ENCODE results near the gene TRIM31. TPM values are rescaled to one million over a fixed set of nuclear protein-coding genes. Genes with fewer than 3 reads are reported as not detected.

Gene TRIM31
- total RNA-seq, 1 donor from 2014 or later: not detected

DNA sequence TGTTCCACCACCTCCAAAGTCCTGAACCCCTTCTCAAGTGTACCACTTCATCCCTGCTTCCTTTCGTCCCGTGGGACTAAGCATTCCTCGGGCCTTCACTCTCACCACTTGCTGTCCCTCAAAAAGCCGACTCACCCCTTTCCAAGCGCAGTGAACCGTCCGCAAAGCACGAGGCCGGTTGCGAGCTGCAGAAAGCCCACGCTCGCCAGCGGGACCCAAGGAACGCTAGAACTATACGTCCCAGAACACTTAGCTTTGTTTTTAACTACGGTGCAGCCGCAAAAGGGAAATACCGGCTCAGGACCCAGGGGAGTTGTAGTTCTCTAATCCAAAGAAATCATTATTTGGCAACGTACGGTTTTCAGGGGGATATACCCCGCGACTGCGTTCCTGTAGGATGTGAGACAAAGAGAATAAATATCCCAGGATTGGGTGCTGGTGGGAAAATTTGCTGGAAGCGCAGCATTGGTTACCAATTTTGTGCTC lies 52.2 kb downstream of the TRIM31 start:
- Mint-ChIP-seq H3K27me3 (ENCODE audit: low read depth, unreplicated experiment) (no peaks in the 10 kb centered on the region), H3K36me3 (ENCODE audit: low read depth, unreplicated experiment) (no peaks in the 10 kb centered on the region), H3K27ac (ENCODE audit: unreplicated experiment) (peak overlapping the region; percentile 99), H3K4me1 (ENCODE audit: low read depth, unreplicated experiment) (peaks cover 2% of the 10 kb centered on the region), H3K9me3 (ENCODE audit: unreplicated experiment) (no peaks in the 10 kb centered on the region), H3K4me3 (ENCODE audit: unreplicated experiment) (peak overlapping the region; percentile 99)
- Histone ChIP-seq H3K9ac (ENCODE audit: low read length) (peak overlapping the region; percentile 97), H3K27ac (ENCODE audit: low read depth, low read length) (peak overlapping the region; percentile 80), H3K79me2 (ENCODE audit: insufficient read depth, low read length) (peaks cover 24% of the 10 kb centered on the region), H3K27me3 (ENCODE audit: insufficient read depth, low read length) (no peaks in the 10 kb centered on the region), H3K4me2 (ENCODE audit: low read length) (peak overlapping the region; percentile 97), H4K20me1 (ENCODE audit: insufficient read depth, low read length) (no peaks in the 10 kb centered on the region), H2AFZ (ENCODE audit: low read depth, low read length) (peak overlapping the region; percentile 88), H3K9me3 (ENCODE audit: insufficient read depth, low read depth, low read length) (no peaks in the 10 kb centered on the region), H3K4me1 (ENCODE audit: insufficient read depth, low read length) (peaks cover 15% of the 10 kb centered on the region), H3K4me3 (ENCODE audit: insufficient read depth, low read depth, low read length) (peak overlapping the region; percentile 100), H3K36me3 (ENCODE audit: insufficient read depth, low read length) (peaks cover 9% of the 10 kb centered on the region)
- peak; percentile 38 for DNase-seq (ENCODE audit: low read depth)
- TF ChIP-seq CTCF (IDR thresholded peaks at IDR 0.05; ENCODE audit: insufficient read depth, low read depth, low read length) (no peak), EZH2 (IDR thresholded peaks at IDR 0.05; ENCODE audit: insufficient read depth, low read length) (no peak)
- no peak for FAIRE-seq

DNA sequence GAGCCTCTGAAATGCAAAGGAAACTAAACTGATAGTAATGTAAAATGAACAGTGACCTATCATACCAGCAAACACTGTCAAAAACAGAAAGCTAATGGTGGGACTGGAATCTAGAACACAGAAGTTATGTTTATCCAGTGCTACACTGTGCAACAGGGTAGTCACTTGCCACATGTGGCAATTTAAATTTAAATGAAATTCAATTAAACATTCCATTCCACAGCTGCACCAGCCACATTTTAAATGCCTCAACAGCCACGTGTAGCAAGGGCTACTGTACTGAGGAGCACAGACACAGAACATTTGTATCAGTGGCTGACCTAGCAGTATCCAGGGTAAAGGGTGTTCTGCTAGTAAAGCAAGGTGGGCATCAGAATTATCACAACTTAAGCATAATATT lies 57.4 kb downstream of the TRIM31 start:
- Histone ChIP-seq H3K79me2 (ENCODE audit: insufficient read depth, low read length) (peaks cover 7% of the 10 kb centered on the region), H3K9ac (ENCODE audit: low read length) (no peak overlapping the region), H3K27ac (ENCODE audit: low read depth, low read length) (no peak overlapping the region), H4K20me1 (ENCODE audit: insufficient read depth, low read length) (no peaks in the 10 kb centered on the region), H3K4me3 (ENCODE audit: insufficient read depth, low read depth, low read length) (no peak overlapping the region), H3K27me3 (ENCODE audit: insufficient read depth, low read length) (no peaks in the 10 kb centered on the region), H2AFZ (ENCODE audit: low read depth, low read length) (no peak overlapping the region), H3K4me2 (ENCODE audit: low read length) (no peak overlapping the region), H3K36me3 (ENCODE audit: insufficient read depth, low read length) (peaks cover 4% of the 10 kb centered on the region), H3K4me1 (ENCODE audit: insufficient read depth, low read length) (peaks cover 7% of the 10 kb centered on the region), H3K9me3 (ENCODE audit: insufficient read depth, low read depth, low read length) (no peaks in the 10 kb centered on the region)
- Mint-ChIP-seq H3K9me3 (ENCODE audit: unreplicated experiment) (no peaks in the 10 kb centered on the region), H3K4me1 (ENCODE audit: low read depth, unreplicated experiment) (peaks cover 4% of the 10 kb centered on the region), H3K36me3 (ENCODE audit: low read depth, unreplicated experiment) (no peaks in the 10 kb centered on the region), H3K4me3 (ENCODE audit: unreplicated experiment) (no peak overlapping the region), H3K27me3 (ENCODE audit: low read depth, unreplicated experiment) (no peaks in the 10 kb centered on the region), H3K27ac (ENCODE audit: unreplicated experiment) (no peak overlapping the region)
- DNase-seq (ENCODE audit: low read depth): no peak
- TF ChIP-seq EZH2 (IDR thresholded peaks at IDR 0.05; ENCODE audit: insufficient read depth, low read length): no peak
- TF ChIP-seq CTCF (IDR thresholded peaks at IDR 0.05; ENCODE audit: insufficient read depth, low read depth, low read length): no peak
- FAIRE-seq: no peak

GRCh38 chr6:30053682-30054081 lies 59.2 kb downstream of the TRIM31 start:
- Histone ChIP-seq H3K4me3 (ENCODE audit: insufficient read depth, low read depth, low read length) (no peak overlapping the region), H3K27me3 (ENCODE audit: insufficient read depth, low read length) (no peaks in the 10 kb centered on the region), H3K79me2 (ENCODE audit: insufficient read depth, low read length) (no peaks in the 10 kb centered on the region), H3K4me1 (ENCODE audit: insufficient read depth, low read length) (no peaks in the 10 kb centered on the region), H3K9ac (ENCODE audit: low read length) (no peak overlapping the region), H3K36me3 (ENCODE audit: insufficient read depth, low read length) (peaks cover 4% of the 10 kb centered on the region), H2AFZ (ENCODE audit: low read depth, low read length) (no peak overlapping the region), H4K20me1 (ENCODE audit: insufficient read depth, low read length) (no peaks in the 10 kb centered on the region), H3K9me3 (ENCODE audit: insufficient read depth, low read depth, low read length) (no peaks in the 10 kb centered on the region), H3K4me2 (ENCODE audit: low read length) (no peak overlapping the region), H3K27ac (ENCODE audit: low read depth, low read length) (no peak overlapping the region)
- FAIRE-seq: no peak
- Mint-ChIP-seq H3K27ac (ENCODE audit: unreplicated experiment) (no peak overlapping the region), H3K27me3 (ENCODE audit: low read depth, unreplicated experiment) (no peaks in the 10 kb centered on the region), H3K36me3 (ENCODE audit: low read depth, unreplicated experiment) (peaks cover 2% of the 10 kb centered on the region), H3K4me1 (ENCODE audit: low read depth, unreplicated experiment) (peaks cover 4% of the 10 kb centered on the region), H3K4me3 (ENCODE audit: unreplicated experiment) (no peak overlapping the region), H3K9me3 (ENCODE audit: unreplicated experiment) (no peaks in the 10 kb centered on the region)
- TF ChIP-seq CTCF (IDR thresholded peaks at IDR 0.05; ENCODE audit: insufficient read depth, low read depth, low read length) (no peak), EZH2 (IDR thresholded peaks at IDR 0.05; ENCODE audit: insufficient read depth, low read length) (no peak)
- DNase-seq (ENCODE audit: low read depth): no peak

All from astrocyte (in vitro differentiated cells and primary cell).